ENCODE data around the gene PELI2. TPM values are rescaled to one million over a fixed set of nuclear protein-coding genes. Genes with fewer than 3 reads are reported as not detected.

The PELI2 gene
- total RNA-seq, 1 donor from 2014 or later: 32.2 TPM

GRCh38 chr14:56248442-56248841 lies 130.2 kb downstream of the PELI2 start:
- Mint-ChIP-seq H3K4me1 (ENCODE audit: low read depth) (peaks cover 4% of the 10 kb centered on the region), H3K4me3 (ENCODE audit: low read depth) (no peak overlapping the region), H3K27me3 (no peaks in the 10 kb centered on the region), H3K9me3 (ENCODE audit: low read depth) (peaks cover 5% of the 10 kb centered on the region), H3K36me3 (ENCODE audit: insufficient read depth) (peaks cover 5% of the 10 kb centered on the region), H3K27ac (no peak overlapping the region)
- DNase-seq (ENCODE audit: low spot score, unreplicated experiment): no peak
- TF ChIP-seq, protein P1, sequence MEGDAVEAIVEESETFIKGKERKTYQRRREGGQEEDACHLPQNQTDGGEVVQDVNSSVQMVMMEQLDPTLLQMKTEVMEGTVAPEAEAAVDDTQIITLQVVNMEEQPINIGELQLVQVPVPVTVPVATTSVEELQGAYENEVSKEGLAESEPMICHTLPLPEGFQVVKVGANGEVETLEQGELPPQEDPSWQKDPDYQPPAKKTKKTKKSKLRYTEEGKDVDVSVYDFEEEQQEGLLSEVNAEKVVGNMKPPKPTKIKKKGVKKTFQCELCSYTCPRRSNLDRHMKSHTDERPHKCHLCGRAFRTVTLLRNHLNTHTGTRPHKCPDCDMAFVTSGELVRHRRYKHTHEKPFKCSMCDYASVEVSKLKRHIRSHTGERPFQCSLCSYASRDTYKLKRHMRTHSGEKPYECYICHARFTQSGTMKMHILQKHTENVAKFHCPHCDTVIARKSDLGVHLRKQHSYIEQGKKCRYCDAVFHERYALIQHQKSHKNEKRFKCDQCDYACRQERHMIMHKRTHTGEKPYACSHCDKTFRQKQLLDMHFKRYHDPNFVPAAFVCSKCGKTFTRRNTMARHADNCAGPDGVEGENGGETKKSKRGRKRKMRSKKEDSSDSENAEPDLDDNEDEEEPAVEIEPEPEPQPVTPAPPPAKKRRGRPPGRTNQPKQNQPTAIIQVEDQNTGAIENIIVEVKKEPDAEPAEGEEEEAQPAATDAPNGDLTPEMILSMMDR (IDR thresholded peaks at IDR 0.05; ENCODE audit: unreplicated experiment): no peak

DNA sequence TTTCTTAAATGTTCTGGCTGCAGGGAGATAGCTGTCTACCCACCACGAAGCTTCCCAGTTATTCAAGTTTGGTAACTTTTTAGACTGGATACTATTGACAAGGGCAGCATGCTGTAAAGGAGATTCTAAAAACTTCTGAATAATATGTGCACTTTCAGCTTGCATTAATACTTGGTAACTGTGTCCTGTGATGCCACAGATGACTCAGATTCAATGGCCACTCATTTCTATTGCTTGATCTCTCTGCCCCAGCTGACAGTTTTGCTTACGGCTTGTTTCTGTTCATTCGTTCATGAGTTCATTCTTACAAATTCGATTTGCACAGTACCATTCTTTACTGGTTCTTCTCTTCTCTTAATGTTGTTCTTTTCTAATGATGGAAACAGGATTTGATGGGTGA lies 142.8 kb downstream of the PELI2 start:
- no peak for DNase-seq (ENCODE audit: low spot score, unreplicated experiment)
- TF ChIP-seq, protein P1 (IDR thresholded peaks at IDR 0.05; ENCODE audit: unreplicated experiment): no peak
- H3K36me3 Mint-ChIP-seq (ENCODE audit: insufficient read depth): peaks cover 11% of the 10 kb centered on the region
- H3K9me3 Mint-ChIP-seq (ENCODE audit: low read depth): peaks cover 14% of the 10 kb centered on the region
- H3K27me3 Mint-ChIP-seq: no peaks in the 10 kb centered on the region
- no peak overlapping the region for H3K27ac Mint-ChIP-seq
- no peak overlapping the region for H3K4me3 Mint-ChIP-seq (ENCODE audit: low read depth)
- H3K4me1 Mint-ChIP-seq (ENCODE audit: low read depth): peaks cover 1% of the 10 kb centered on the region

DNA sequence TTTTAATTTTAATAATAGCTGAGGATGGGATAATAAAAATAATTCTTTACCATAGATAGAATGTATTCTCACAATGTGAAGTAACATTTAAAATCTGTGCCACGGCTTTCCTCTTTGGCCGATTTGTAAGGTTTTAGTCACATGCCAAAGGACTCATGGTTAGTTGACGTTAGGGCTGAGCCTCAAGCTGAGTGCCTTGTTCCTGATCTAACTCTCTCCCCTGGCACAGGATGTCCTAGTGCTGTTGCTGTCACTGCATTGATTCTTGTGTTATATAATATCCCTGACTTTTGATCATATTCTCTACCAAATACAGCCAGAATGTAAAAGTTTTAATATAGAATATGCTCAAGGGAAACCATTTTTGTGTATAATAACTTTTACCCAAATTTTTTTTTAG lies 144.3 kb downstream of the PELI2 start:
- peaks cover 1% of the 10 kb centered on the region for H3K4me1 Mint-ChIP-seq (ENCODE audit: low read depth)
- H3K27ac Mint-ChIP-seq: no peak overlapping the region
- DNase-seq (ENCODE audit: low spot score, unreplicated experiment): no peak
- TF ChIP-seq, protein P1 (IDR thresholded peaks at IDR 0.05; ENCODE audit: unreplicated experiment): no peak
- H3K9me3 Mint-ChIP-seq (ENCODE audit: low read depth): peaks cover 14% of the 10 kb centered on the region
- H3K27me3 Mint-ChIP-seq: no peaks in the 10 kb centered on the region
- H3K4me3 Mint-ChIP-seq (ENCODE audit: low read depth): no peak overlapping the region
- peaks cover 10% of the 10 kb centered on the region for H3K36me3 Mint-ChIP-seq (ENCODE audit: insufficient read depth)

DNA sequence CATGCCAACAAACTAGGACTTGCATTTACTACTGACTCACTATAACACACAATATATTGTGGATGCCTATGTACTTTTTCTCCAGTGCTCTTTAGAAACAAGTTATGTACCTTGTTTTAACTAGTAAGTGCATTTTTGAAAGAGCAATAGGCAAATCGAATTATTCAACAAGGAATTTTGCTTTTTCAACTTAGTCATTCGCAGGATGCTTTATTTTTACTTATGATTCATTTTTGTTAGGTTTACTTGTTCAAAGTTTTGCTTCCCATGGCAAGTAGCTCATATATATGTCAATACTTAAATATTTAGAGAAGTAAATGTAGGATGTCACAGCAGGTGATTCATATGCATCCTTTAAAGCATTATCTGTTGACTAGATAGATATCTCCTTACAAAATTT lies 149.8 kb downstream of the PELI2 start:
- H3K36me3 Mint-ChIP-seq (ENCODE audit: insufficient read depth): no peaks in the 10 kb centered on the region
- no peaks in the 10 kb centered on the region for H3K9me3 Mint-ChIP-seq (ENCODE audit: low read depth)
- H3K4me1 Mint-ChIP-seq (ENCODE audit: low read depth): peaks cover 2% of the 10 kb centered on the region

GRCh38 chr14:56268673-56269072 lies 150.5 kb downstream of the PELI2 start:
- Mint-ChIP-seq H3K36me3 (ENCODE audit: insufficient read depth) (no peaks in the 10 kb centered on the region), H3K4me1 (ENCODE audit: low read depth) (peaks cover 2% of the 10 kb centered on the region), H3K9me3 (ENCODE audit: low read depth) (no peaks in the 10 kb centered on the region), H3K27me3 (no peaks in the 10 kb centered on the region), H3K27ac (no peak overlapping the region), H3K4me3 (ENCODE audit: low read depth) (no peak overlapping the region)
- TF ChIP-seq, protein P1 (IDR thresholded peaks at IDR 0.05; ENCODE audit: unreplicated experiment): no peak
- no peak for DNase-seq (ENCODE audit: low spot score, unreplicated experiment)

More for the DNA sequence above, 149.8 kb downstream of the PELI2 start:
- TF ChIP-seq, protein P1 (IDR thresholded peaks at IDR 0.05; ENCODE audit: unreplicated experiment): no peak
- no peak overlapping the region for H3K4me3 Mint-ChIP-seq (ENCODE audit: low read depth)
- no peak for DNase-seq (ENCODE audit: low spot score, unreplicated experiment)
- H3K27me3 Mint-ChIP-seq: no peaks in the 10 kb centered on the region
- H3K27ac Mint-ChIP-seq: no peak overlapping the region
